Rectal smooth muscle tissue (tissue), 1 donor: Measurements from ENCODE around the gene AMACR.
A peak's percentile ranks its signal among the peaks of the same experiment; 100 is the strongest.

Source experiments
- H3K27ac ChIP-seq: one replicate; pipeline ENCODE4 v1.7.0; 2013; ENCODE audit warnings: low read depth, low read length, inconsistent platforms
- H3K27me3 ChIP-seq: one replicate; pipeline ENCODE4 v1.7.0; 2013; ENCODE audit warnings: low read length; ENCODE audit not compliant: control insufficient read depth, insufficient read depth
- H3K36me3 ChIP-seq: one replicate; pipeline ENCODE4 v1.7.0; 2013; ENCODE audit warnings: low read length; ENCODE audit not compliant: control insufficient read depth, insufficient read depth
- H3K4me1 ChIP-seq: one replicate; pipeline ENCODE4 v1.7.0; 2013; ENCODE audit warnings: low read length; ENCODE audit not compliant: control insufficient read depth, insufficient read depth
- H3K4me3 ChIP-seq: one replicate; pipeline ENCODE4 v1.7.0; 2013; ENCODE audit warnings: low read length
- H3K9ac ChIP-seq: one replicate; pipeline ENCODE4 v1.7.0; 2013; ENCODE audit warnings: low read length

Gene AMACR

DNA sequence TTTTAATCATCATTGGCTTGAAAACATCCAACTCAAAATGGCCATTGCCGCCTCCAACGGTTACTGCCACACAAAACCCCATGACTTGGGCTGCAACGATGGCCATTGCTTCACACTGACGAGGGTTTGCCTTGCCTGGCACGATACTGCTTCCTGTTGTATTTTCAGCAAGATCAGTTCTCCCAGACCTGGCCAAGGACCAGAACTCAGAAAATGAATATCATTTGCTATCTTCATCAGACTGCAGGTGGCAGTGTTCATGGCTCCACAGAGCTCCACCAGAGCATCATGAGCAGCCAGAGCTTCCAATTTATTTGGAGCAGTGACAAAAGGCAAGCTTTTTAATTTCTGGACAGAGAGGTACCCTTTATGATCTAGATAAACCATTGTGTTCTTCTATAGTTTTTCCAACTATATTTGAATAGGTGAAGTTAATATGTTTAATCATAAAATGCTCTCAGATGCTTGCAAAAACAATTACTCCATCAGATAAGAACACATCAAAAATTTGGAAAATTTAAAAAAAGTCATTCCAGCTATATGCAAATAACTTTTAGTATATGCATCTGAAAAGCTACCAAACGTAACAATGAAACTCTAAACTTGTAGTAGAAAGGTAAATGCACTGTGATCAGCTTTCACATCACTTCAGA, 10.4 kb downstream of the AMACR start:
- Histone ChIP-seq H3K27me3 (no peaks in the 10 kb centered on the region), H3K4me1 (peaks cover 4% of the 10 kb centered on the region), H3K4me3 (no peak overlapping the region), H3K9ac (no peak overlapping the region), H3K27ac (no peak overlapping the region), H3K36me3 (peaks cover 4% of the 10 kb centered on the region)

- Histone ChIP-seq H3K27ac (no peak overlapping the region), H3K27me3 (no peaks in the 10 kb centered on the region), H3K4me1 (no peaks in the 10 kb centered on the region), H3K36me3 (peaks cover 3% of the 10 kb centered on the region), H3K9ac (no peak overlapping the region), H3K4me3 (no peak overlapping the region)
These were observed 12.0 kb downstream of the AMACR start for GRCh38 chr5:33995865-33996264.

DNA sequence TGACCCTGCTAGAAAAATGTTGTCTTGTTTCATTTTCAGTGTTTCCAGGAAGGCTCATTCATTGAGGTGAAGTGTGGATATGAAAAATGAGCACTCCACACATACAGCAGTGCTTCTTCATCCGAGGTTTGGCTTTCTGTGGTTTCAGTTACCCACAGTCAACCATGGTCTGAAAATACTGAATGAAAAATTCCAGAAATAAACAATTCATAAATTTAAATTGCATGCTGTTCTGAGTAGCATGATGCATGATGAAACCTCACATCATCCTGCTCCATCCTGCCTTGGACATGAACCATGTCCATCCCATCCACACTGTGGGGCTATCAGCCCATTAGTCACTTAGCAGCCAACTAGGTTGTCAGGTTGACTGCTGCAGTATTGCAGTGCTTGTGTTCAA, 13.0 kb downstream of the AMACR start:
- H3K36me3 ChIP-seq = peaks cover 3% of the 10 kb centered on the region
- no peak overlapping the region for H3K27ac ChIP-seq
- no peaks in the 10 kb centered on the region for H3K4me1 ChIP-seq
- H3K27me3 ChIP-seq = no peaks in the 10 kb centered on the region
- H3K4me3 ChIP-seq = no peak overlapping the region
- no peak overlapping the region for H3K9ac ChIP-seq

DNA sequence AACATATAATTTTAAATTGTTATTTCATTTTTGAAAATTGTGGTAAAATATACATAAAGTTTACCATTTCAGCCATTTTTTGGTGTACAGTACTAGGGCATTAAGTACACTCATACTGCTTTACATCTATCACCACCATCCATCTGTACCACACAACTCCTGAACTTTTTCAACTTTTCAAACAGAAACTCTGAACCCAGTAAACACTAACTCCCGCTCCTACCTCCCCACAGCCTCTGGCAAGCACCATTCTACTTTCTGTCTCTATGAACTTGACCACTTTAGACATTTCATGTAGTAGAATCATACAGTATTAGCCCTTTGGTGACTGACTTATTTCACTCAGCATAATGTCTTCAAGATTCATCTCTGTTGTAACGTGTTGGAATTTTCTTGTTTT, 15.0 kb downstream of the AMACR start:
- no peak overlapping the region for H3K4me3 ChIP-seq
- peaks cover 6% of the 10 kb centered on the region for H3K36me3 ChIP-seq
- no peak overlapping the region for H3K27ac ChIP-seq
- H3K27me3 ChIP-seq = no peaks in the 10 kb centered on the region
- no peak overlapping the region for H3K9ac ChIP-seq
- no peaks in the 10 kb centered on the region for H3K4me1 ChIP-seq

DNA sequence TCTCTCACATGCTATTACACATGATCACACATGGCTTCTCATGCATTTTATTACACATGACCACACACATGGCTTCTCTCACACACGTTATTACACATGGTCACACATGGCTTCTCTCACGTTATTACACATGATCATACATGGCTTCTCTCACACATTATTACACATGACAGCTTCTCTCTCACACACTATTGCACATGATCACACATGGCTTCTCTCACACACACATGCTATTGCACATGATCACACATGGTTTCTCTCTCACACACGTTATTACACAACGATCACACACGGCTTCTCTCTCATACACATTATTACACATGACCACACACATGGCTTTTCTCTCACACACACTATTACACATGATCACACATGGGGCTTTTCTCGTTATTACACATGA, 22.4 kb downstream of the AMACR start:
- peaks cover 3% of the 10 kb centered on the region for H3K36me3 ChIP-seq
- no peaks in the 10 kb centered on the region for H3K4me1 ChIP-seq
- H3K4me3 ChIP-seq = no peak overlapping the region
- no peak overlapping the region for H3K27ac ChIP-seq
- no peak overlapping the region for H3K9ac ChIP-seq
- H3K27me3 ChIP-seq = no peaks in the 10 kb centered on the region

DNA sequence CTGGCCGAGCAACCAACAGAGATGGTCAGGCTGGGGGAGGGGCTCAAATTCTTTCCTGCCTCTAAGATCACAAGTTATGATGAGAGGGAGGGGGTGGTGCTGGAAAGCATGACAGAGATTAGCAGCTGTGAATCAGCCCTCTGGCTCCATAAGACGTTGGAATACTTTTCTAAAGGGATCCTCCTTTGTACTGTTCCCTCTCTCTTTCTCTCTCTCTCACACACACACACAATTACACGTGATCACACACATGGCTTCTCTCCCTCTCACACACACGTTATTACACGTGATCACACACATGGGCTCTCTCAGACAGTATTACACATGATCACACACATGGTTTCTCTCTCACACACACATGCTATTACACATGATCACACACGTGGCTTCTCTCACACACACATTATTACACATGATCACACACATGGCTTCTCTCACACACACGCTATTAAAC, 23.2 kb downstream of the AMACR start, which contains the start of gene SLC45A2:
TSS of gene SLC45A2 (minus strand) at position 23 of the 454 bp plus-strand sequence. CDS start 110 bp downstream, outside the sequence.
- Histone ChIP-seq H3K4me3 (no peak within 1 kb of the TSS), H3K27ac (no peak within 1 kb of the TSS), H3K36me3 (peaks cover 3% of the 10 kb centered on the region), H3K4me1 (no peaks in the 10 kb centered on the region), H3K9ac (no peak within 1 kb of the TSS), H3K27me3 (no peaks in the 10 kb centered on the region)

DNA sequence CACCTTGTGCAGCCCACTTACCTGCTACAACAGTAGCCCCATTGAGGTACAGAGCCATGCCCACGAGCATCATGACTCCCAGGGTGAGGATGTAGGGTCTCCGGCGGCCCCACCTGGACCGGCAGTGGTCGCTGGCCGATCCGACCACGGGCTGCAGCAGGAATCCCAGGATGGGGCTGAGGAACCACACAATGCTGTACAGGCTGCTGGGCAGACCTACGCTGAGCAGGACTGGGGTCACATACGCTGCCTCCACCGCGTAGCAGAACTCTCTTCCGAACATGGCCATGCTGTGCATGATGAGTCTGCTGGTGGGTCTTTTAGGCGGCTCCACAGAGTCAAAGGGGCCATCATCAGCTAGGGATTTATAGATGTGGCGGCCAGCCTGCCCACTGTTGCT, 23.7 kb downstream of the AMACR start:
- H3K4me3 ChIP-seq = no peak overlapping the region
- H3K9ac ChIP-seq = no peak overlapping the region
- no peaks in the 10 kb centered on the region for H3K4me1 ChIP-seq
- no peak overlapping the region for H3K27ac ChIP-seq
- peaks cover 3% of the 10 kb centered on the region for H3K36me3 ChIP-seq
- no peaks in the 10 kb centered on the region for H3K27me3 ChIP-seq

- H3K4me1 ChIP-seq = no peaks in the 10 kb centered on the region
- no peak overlapping the region for H3K9ac ChIP-seq
- no peaks in the 10 kb centered on the region for H3K27me3 ChIP-seq
- no peaks in the 10 kb centered on the region for H3K36me3 ChIP-seq
- H3K4me3 ChIP-seq = no peak overlapping the region
- no peak overlapping the region for H3K27ac ChIP-seq
These were observed 26.3 kb downstream of the AMACR start for GRCh38 chr5:33981408-33982162.

DNA sequence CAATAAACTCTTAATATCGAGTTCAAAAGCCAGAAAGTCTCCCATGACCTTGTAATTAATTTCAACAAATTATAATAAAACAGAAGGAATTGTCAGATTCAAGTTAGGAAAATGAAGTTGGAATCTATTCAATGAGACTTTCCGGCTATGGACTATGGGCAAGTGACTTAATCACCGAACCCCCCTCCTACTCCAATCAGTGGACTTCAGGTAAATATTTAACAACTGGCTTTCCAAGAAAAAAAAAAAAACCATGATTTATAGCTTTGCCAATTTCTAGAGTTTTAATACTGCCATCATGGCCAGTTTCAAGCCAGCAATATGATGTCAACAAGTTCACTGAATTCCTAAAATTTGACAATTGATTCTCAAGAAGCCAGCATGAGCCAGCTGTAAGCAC, 27.8 kb downstream of the AMACR start:
- H3K4me3 ChIP-seq = no peak overlapping the region
- no peak overlapping the region for H3K9ac ChIP-seq
- H3K27me3 ChIP-seq = no peaks in the 10 kb centered on the region
- peaks cover 5% of the 10 kb centered on the region for H3K4me1 ChIP-seq
- H3K36me3 ChIP-seq = no peaks in the 10 kb centered on the region
- no peak overlapping the region for H3K27ac ChIP-seq

GRCh38 chr5:33978306-33978705, 29.5 kb downstream of the AMACR start:
- Histone ChIP-seq H3K27me3 (no peaks in the 10 kb centered on the region), H3K4me1 (peaks cover 5% of the 10 kb centered on the region), H3K36me3 (no peaks in the 10 kb centered on the region), H3K4me3 (no peak overlapping the region), H3K9ac (no peak overlapping the region), H3K27ac (no peak overlapping the region)

- H3K4me3 ChIP-seq = no peak overlapping the region
- peak overlapping the region; percentile 21 for H3K27ac ChIP-seq
- H3K9ac ChIP-seq = no peak overlapping the region
- no peaks in the 10 kb centered on the region for H3K27me3 ChIP-seq
- H3K36me3 ChIP-seq = no peaks in the 10 kb centered on the region
- H3K4me1 ChIP-seq = peaks cover 5% of the 10 kb centered on the region
These were observed 31.5 kb downstream of the AMACR start for GRCh38 chr5:33976307-33976706.

GRCh38 chr5:33975852-33976251, 32.0 kb downstream of the AMACR start:
- Histone ChIP-seq H3K27me3 (no peaks in the 10 kb centered on the region), H3K9ac (no peak overlapping the region), H3K4me3 (no peak overlapping the region), H3K36me3 (no peaks in the 10 kb centered on the region), H3K4me1 (peaks cover 5% of the 10 kb centered on the region), H3K27ac (peak overlapping the region; percentile 21)

GRCh38 chr5:33973271-33973670, 34.6 kb downstream of the AMACR start:
- Histone ChIP-seq H3K4me1 (peaks cover 5% of the 10 kb centered on the region), H3K9ac (no peak overlapping the region), H3K4me3 (no peak overlapping the region), H3K36me3 (no peaks in the 10 kb centered on the region), H3K27me3 (no peaks in the 10 kb centered on the region), H3K27ac (no peak overlapping the region)
